ENCODE results near the gene MIPOL1.

The MIPOL1 gene

GRCh38 chr14:37272569-37272968 is 74.8 kb downstream of the MIPOL1 start:
- Histone ChIP-seq H3K36me3 (ENCODE audit: low read length) (no peaks in the 10 kb centered on the region), H3K79me2 (ENCODE audit: insufficient read depth, low read length) (no peaks in the 10 kb centered on the region), H3K4me3 (ENCODE audit: insufficient read depth, low read length, poor library complexity, severe bottlenecking) (no peak overlapping the region)

GRCh38 chr14:37274652-37275051 is 76.9 kb downstream of the MIPOL1 start:
- H3K4me3 ChIP-seq (ENCODE audit: insufficient read depth, low read length, poor library complexity, severe bottlenecking): no peak overlapping the region
- H2AFZ ChIP-seq (ENCODE audit: low read depth, low read length, severe bottlenecking): no peak overlapping the region
- no peak overlapping the region for H3K27ac ChIP-seq (ENCODE audit: low read depth, low read length)
- no peak overlapping the region for H3K4me2 ChIP-seq (ENCODE audit: low read depth, low read length, poor library complexity, severe bottlenecking)
- H3K36me3 ChIP-seq (ENCODE audit: low read length): no peaks in the 10 kb centered on the region
- no peaks in the 10 kb centered on the region for H3K27me3 ChIP-seq (ENCODE audit: low read length)
- H3K9ac ChIP-seq (ENCODE audit: low read length): no peak overlapping the region
- H3K79me2 ChIP-seq (ENCODE audit: insufficient read depth, low read length): no peaks in the 10 kb centered on the region
- H3K9me3 ChIP-seq (ENCODE audit: insufficient read depth, low read length): no peaks in the 10 kb centered on the region
- H4K20me1 ChIP-seq (ENCODE audit: low read depth, low read length): no peaks in the 10 kb centered on the region
- no peak for TF ChIP-seq CTCF (IDR thresholded peaks at IDR 0.05; ENCODE audit: insufficient read depth, low read length, poor library complexity, severe bottlenecking)
- no peak for TF ChIP-seq EZH2phosphoT487 (conservative IDR thresholded peaks at IDR 0.05; ENCODE audit: low read length)
- no peaks in the 10 kb centered on the region for H3F3A ChIP-seq (ENCODE audit: insufficient read depth)
- no peaks in the 10 kb centered on the region for H3K9me2 ChIP-seq (replicated peaks; ENCODE audit: insufficient read depth, low read length)

More at GRCh38 chr14:37272569-37272968, 74.8 kb downstream of the MIPOL1 start:
- Histone ChIP-seq H3K27me3 (ENCODE audit: low read length) (no peaks in the 10 kb centered on the region), H3K9ac (ENCODE audit: low read length) (no peak overlapping the region), H3K27ac (ENCODE audit: low read depth, low read length) (no peak overlapping the region), H3K9me3 (ENCODE audit: insufficient read depth, low read length) (no peaks in the 10 kb centered on the region), H3F3A (ENCODE audit: insufficient read depth) (no peaks in the 10 kb centered on the region), H4K20me1 (ENCODE audit: low read depth, low read length) (no peaks in the 10 kb centered on the region), H3K9me2 (replicated peaks; ENCODE audit: insufficient read depth, low read length) (no peaks in the 10 kb centered on the region), H2AFZ (ENCODE audit: low read depth, low read length, severe bottlenecking) (no peak overlapping the region), H3K4me2 (ENCODE audit: low read depth, low read length, poor library complexity, severe bottlenecking) (no peak overlapping the region)
- TF ChIP-seq EZH2phosphoT487 (conservative IDR thresholded peaks at IDR 0.05; ENCODE audit: low read length): no peak
- no peak for TF ChIP-seq CTCF (IDR thresholded peaks at IDR 0.05; ENCODE audit: insufficient read depth, low read length, poor library complexity, severe bottlenecking)

GRCh38 chr14:37275963-37276362 is 78.2 kb downstream of the MIPOL1 start:
- no peak overlapping the region for H3K9ac ChIP-seq (ENCODE audit: low read length)
- TF ChIP-seq CTCF (IDR thresholded peaks at IDR 0.05; ENCODE audit: insufficient read depth, low read length, poor library complexity, severe bottlenecking) (no peak), EZH2phosphoT487 (conservative IDR thresholded peaks at IDR 0.05; ENCODE audit: low read length) (no peak)
- H3F3A ChIP-seq (ENCODE audit: insufficient read depth): no peaks in the 10 kb centered on the region
- H3K4me2 ChIP-seq (ENCODE audit: low read depth, low read length, poor library complexity, severe bottlenecking): no peak overlapping the region
- no peak overlapping the region for H3K4me3 ChIP-seq (ENCODE audit: insufficient read depth, low read length, poor library complexity, severe bottlenecking)
- H3K9me2 ChIP-seq (replicated peaks; ENCODE audit: insufficient read depth, low read length): no peaks in the 10 kb centered on the region
- H3K9me3 ChIP-seq (ENCODE audit: insufficient read depth, low read length): no peaks in the 10 kb centered on the region
- no peaks in the 10 kb centered on the region for H4K20me1 ChIP-seq (ENCODE audit: low read depth, low read length)
- H3K79me2 ChIP-seq (ENCODE audit: insufficient read depth, low read length): no peaks in the 10 kb centered on the region
- no peak overlapping the region for H3K27ac ChIP-seq (ENCODE audit: low read depth, low read length)
- H3K36me3 ChIP-seq (ENCODE audit: low read length): no peaks in the 10 kb centered on the region
- no peaks in the 10 kb centered on the region for H3K27me3 ChIP-seq (ENCODE audit: low read length)
- no peak overlapping the region for H2AFZ ChIP-seq (ENCODE audit: low read depth, low read length, severe bottlenecking)

Measured in SU-DHL-6 (cell line).